ENCODE results near the gene ARMC8.

GRCh38 chr3:138249636-138250035 is 62.5 kb downstream of the ARMC8 start:
- TF ChIP-seq CTCF (IDR thresholded peaks at IDR 0.05; ENCODE audit: insufficient read depth, low read length) (no peak), GABPA (IDR thresholded peaks at IDR 0.05; ENCODE audit: low read depth) (no peak)
- TF ChIP-seq, protein P1, sequence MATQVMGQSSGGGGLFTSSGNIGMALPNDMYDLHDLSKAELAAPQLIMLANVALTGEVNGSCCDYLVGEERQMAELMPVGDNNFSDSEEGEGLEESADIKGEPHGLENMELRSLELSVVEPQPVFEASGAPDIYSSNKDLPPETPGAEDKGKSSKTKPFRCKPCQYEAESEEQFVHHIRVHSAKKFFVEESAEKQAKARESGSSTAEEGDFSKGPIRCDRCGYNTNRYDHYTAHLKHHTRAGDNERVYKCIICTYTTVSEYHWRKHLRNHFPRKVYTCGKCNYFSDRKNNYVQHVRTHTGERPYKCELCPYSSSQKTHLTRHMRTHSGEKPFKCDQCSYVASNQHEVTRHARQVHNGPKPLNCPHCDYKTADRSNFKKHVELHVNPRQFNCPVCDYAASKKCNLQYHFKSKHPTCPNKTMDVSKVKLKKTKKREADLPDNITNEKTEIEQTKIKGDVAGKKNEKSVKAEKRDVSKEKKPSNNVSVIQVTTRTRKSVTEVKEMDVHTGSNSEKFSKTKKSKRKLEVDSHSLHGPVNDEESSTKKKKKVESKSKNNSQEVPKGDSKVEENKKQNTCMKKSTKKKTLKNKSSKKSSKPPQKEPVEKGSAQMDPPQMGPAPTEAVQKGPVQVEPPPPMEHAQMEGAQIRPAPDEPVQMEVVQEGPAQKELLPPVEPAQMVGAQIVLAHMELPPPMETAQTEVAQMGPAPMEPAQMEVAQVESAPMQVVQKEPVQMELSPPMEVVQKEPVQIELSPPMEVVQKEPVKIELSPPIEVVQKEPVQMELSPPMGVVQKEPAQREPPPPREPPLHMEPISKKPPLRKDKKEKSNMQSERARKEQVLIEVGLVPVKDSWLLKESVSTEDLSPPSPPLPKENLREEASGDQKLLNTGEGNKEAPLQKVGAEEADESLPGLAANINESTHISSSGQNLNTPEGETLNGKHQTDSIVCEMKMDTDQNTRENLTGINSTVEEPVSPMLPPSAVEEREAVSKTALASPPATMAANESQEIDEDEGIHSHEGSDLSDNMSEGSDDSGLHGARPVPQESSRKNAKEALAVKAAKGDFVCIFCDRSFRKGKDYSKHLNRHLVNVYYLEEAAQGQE (IDR thresholded peaks at IDR 0.05; ENCODE audit: insufficient replicate concordance, low read depth) = no peak

Data from HL-60 (cell line).